ENCODE measurements around the gene UBALD2. TPM values are rescaled to one million over a fixed set of nuclear protein-coding genes. Genes with fewer than 3 reads are reported as not detected.

Gene UBALD2
- total and polyA plus RNA-seq, 2 of the 13 experiments (the other 11 are each of a cell fraction or from before 2014, with no cell fraction given) = 3.3 to 89.7 TPM

DNA sequence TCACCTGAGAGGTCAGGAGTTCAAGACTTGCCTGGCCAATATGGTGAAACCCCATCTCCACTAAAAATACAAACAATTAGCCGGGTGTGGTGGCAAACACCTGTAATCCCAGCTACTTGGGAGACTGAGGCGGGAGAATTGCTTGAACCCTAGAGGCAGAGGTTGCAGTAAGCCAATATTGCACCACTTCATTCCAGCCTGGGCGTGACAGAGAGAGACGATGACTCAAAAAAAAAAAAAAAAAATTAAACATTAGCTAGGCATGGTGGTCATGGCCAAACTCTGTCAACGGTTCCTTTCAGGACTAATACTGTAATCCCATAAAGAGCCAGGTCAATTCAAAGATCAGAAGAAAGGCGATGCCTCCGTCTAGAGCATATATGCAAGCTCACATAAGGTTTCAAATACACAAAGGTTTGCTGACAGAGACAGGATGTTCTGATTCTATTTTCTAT lies 27.3 kb upstream of the UBALD2 start (continued):
- TF ChIP-seq SALL2 (CRISPR knock-in tag; IDR thresholded peaks at IDR 0.05) (no peak), REPIN1 (CRISPR knock-in tag; IDR thresholded peaks at IDR 0.05; ENCODE audit: borderline replicate concordance, low read depth) (peak; percentile 65), SALL1 (CRISPR knock-in tag; IDR thresholded peaks at IDR 0.05) (peak; percentile 66), ARNT2 (CRISPR knock-in tag; IDR thresholded peaks at IDR 0.05; ENCODE audit: low read depth) (no peak), KDM2A (CRISPR knock-in tag; IDR thresholded peaks at IDR 0.05; ENCODE audit: borderline replicate concordance, low read depth) (no peak), ZNF460 (CRISPR knock-in tag; IDR thresholded peaks at IDR 0.05; ENCODE audit: borderline replicate concordance) (peak; percentile 98), POGZ (CRISPR knock-in tag; IDR thresholded peaks at IDR 0.05) (peak; percentile 67; the same call in 1 of the 2 replicates), ZNF850 (CRISPR knock-in tag; conservative IDR thresholded peaks at IDR 0.05) (no peak), ELF3 (CRISPR knock-in tag; IDR thresholded peaks at IDR 0.05) (peak; percentile 53; the same call in 1 of the 2 replicates), ZNF781 (CRISPR knock-in tag; IDR thresholded peaks at IDR 0.05; ENCODE audit: borderline replicate concordance, not compliant biosample characterization) (peak; percentile 62), PHF5A (CRISPR knock-in tag; IDR thresholded peaks at IDR 0.05; ENCODE audit: low read depth, unreplicated experiment) (no peak), ERF (CRISPR knock-in tag; IDR thresholded peaks at IDR 0.05) (peak; percentile 64; the same call in 1 of the 2 replicates), ZFP41 (CRISPR knock-in tag; IDR thresholded peaks at IDR 0.05; ENCODE audit: borderline replicate concordance) (no peak), RFXANK (CRISPR knock-in tag; IDR thresholded peaks at IDR 0.05) (no peak; the same call in 1 of the 2 replicates), TAF1 (CRISPR knock-in tag; IDR thresholded peaks at IDR 0.05) (no peak), ATAD3A (CRISPR knock-in tag; IDR thresholded peaks at IDR 0.05) (no peak), BCL6 (CRISPR knock-in tag; IDR thresholded peaks at IDR 0.05) (peak; percentile 75), TAF15 (IDR thresholded peaks at IDR 0.05; ENCODE audit: low read depth, low read length, poor library complexity, severe bottlenecking) (no peak), BRD4 (CRISPR knock-in tag; IDR thresholded peaks at IDR 0.05) (no peak), ZNF7 (CRISPR knock-in tag; IDR thresholded peaks at IDR 0.05) (no peak), MED8 (CRISPR knock-in tag; IDR thresholded peaks at IDR 0.05; ENCODE audit: insufficient replicate concordance) (no peak), ZNF207 (IDR thresholded peaks at IDR 0.05; ENCODE audit: borderline replicate concordance) (no peak), HNRNPLL (IDR thresholded peaks at IDR 0.05; ENCODE audit: low read depth, low read length, poor library complexity, severe bottlenecking) (no peak)
- TF ChIP-seq, protein P1, sequence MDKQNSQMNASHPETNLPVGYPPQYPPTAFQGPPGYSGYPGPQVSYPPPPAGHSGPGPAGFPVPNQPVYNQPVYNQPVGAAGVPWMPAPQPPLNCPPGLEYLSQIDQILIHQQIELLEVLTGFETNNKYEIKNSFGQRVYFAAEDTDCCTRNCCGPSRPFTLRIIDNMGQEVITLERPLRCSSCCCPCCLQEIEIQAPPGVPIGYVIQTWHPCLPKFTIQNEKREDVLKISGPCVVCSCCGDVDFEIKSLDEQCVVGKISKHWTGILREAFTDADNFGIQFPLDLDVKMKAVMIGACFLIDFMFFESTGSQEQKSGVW (CRISPR knock-in tag; IDR thresholded peaks at IDR 0.05; ENCODE audit: borderline replicate concordance) = no peak
- TF ChIP-seq, protein P2, sequence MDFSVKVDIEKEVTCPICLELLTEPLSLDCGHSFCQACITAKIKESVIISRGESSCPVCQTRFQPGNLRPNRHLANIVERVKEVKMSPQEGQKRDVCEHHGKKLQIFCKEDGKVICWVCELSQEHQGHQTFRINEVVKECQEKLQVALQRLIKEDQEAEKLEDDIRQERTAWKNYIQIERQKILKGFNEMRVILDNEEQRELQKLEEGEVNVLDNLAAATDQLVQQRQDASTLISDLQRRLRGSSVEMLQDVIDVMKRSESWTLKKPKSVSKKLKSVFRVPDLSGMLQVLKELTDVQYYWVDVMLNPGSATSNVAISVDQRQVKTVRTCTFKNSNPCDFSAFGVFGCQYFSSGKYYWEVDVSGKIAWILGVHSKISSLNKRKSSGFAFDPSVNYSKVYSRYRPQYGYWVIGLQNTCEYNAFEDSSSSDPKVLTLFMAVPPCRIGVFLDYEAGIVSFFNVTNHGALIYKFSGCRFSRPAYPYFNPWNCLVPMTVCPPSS (IDR thresholded peaks at IDR 0.05) = no peak
- TF ChIP-seq, protein P3, sequence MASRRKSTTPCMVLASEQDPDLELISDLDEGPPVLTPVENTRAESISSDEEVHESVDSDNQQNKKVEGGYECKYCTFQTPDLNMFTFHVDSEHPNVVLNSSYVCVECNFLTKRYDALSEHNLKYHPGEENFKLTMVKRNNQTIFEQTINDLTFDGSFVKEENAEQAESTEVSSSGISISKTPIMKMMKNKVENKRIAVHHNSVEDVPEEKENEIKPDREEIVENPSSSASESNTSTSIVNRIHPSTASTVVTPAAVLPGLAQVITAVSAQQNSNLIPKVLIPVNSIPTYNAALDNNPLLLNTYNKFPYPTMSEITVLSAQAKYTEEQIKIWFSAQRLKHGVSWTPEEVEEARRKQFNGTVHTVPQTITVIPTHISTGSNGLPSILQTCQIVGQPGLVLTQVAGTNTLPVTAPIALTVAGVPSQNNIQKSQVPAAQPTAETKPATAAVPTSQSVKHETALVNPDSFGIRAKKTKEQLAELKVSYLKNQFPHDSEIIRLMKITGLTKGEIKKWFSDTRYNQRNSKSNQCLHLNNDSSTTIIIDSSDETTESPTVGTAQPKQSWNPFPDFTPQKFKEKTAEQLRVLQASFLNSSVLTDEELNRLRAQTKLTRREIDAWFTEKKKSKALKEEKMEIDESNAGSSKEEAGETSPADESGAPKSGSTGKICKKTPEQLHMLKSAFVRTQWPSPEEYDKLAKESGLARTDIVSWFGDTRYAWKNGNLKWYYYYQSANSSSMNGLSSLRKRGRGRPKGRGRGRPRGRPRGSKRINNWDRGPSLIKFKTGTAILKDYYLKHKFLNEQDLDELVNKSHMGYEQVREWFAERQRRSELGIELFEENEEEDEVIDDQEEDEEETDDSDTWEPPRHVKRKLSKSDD (CRISPR knock-in tag; IDR thresholded peaks at IDR 0.05; ENCODE audit: low read depth) = 0 out of 2 replicates have a peak, but pooled peaks have one; percentile 37
- TF ChIP-seq, protein P4, sequence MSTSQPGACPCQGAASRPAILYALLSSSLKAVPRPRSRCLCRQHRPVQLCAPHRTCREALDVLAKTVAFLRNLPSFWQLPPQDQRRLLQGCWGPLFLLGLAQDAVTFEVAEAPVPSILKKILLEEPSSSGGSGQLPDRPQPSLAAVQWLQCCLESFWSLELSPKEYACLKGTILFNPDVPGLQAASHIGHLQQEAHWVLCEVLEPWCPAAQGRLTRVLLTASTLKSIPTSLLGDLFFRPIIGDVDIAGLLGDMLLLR (CRISPR knock-in tag; IDR thresholded peaks at IDR 0.05) = no peak

Measured in HepG2 (cell line).